COLO668 (cell line): Measurements from ENCODE around the gene ABCD1.
A peak's percentile ranks its signal among the peaks of the same experiment; 100 is the strongest.

Source experiments
- DNase-seq: peaks from one replicate; lab custom pipeline; 2025; ENCODE audit not compliant: unreplicated experiment; lab: John Stamatoyannopoulos, UW

ABCD1 gene

DNA sequence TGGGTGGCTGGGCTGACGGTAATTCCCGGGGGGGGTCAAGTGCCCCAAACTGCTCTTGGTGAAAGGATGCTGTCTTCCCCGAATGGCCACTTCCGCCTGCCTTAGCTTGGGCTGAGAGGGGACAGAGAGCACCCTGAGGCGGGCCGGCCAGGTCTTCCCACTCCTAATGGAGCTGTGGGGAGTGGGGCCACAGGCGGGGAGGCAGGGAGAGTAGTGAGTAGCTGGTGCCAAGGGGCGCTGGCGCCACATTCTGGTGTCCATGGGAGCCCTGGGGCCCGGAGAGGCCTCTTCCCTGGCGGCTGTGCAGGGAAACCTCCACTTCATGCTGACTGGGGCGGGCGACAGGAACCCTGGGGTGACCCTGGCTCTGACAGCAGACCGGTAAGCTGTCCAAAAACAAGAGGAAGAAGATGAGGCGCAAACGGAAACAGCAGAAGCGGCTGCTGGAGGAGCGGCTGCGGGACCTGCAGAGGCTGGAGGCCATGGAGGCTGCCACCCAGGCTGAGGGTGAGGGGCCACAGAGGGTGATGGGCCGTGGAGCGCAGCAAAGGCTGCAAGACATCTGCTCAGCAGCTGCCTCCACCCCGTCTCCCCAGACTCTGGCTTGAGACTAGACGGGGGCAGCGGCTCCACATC lies 58.8 kb downstream of the ABCD1 start:
- DNase-seq = no peak

DNA sequence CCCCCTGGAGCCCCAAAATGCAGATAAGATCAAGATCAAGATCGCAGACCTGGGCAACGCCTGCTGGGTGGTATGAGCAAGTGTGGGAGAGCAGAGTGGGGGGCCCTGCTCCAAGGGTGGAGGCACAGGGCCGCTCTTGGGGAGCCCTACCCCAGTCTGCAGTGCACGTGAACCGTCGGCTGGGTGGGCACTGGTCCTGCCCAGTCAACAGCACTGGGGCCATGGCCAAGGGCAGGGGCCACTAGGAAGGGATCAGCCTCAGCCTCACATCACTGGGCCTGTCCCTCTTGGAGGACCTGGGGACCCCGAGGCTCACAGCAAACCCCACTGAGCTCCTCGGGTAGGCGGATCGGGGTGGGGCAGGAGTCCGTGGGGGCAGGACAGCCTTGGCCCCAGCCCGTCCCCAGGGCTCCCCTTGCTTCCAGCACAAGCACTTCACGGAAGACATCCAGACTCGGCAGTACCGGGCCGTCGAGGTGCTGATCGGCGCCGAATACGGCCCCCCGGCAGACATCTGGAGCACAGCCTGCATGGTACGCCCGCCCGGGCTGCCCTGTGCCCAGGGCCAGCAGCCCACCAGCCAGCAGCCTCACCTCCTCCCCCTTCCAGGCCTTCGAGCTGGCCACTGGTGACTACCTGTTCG lies 59.8 kb downstream of the ABCD1 start:
- DNase-seq = no peak

DNA sequence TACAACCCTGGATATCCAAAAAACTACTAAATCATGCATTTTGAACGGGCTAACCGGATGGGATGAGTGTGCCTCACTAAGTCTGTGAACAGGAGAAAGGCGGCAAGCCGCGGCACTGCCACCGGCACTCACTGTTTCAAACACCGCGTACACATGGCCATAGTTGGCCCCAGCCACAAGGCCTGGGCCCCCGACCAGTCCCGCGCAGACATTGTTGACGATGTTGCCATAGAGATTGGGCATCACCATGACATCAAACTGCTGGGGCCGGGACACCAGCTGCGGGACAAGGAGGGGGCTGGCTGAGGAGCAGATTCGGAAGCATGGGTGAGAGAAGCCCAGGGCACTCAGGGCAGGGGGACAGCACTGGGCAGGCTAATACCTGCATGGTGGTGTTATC lies 62.0 kb downstream of the ABCD1 start:
- no peak for DNase-seq

DNA sequence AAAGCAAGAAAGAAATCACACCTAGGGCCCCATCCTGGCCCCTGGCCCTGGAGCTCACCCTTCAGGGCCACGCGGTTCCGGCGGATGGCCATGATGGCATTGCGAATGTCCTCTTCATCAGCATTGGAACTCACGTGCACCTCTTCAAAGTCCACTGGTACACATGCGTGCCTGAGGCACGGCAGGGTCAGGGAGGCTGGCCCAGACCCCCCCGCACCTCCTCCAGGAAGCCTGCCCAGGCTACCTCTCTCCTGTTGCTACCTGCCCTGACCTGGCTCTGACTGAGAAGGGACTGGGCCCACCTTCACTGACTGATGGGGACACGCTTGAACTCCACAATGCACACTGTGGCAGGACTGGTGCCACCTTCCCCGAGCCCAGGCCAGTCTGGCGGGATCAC lies 65.0 kb downstream of the ABCD1 start:
- DNase-seq = no peak

DNA sequence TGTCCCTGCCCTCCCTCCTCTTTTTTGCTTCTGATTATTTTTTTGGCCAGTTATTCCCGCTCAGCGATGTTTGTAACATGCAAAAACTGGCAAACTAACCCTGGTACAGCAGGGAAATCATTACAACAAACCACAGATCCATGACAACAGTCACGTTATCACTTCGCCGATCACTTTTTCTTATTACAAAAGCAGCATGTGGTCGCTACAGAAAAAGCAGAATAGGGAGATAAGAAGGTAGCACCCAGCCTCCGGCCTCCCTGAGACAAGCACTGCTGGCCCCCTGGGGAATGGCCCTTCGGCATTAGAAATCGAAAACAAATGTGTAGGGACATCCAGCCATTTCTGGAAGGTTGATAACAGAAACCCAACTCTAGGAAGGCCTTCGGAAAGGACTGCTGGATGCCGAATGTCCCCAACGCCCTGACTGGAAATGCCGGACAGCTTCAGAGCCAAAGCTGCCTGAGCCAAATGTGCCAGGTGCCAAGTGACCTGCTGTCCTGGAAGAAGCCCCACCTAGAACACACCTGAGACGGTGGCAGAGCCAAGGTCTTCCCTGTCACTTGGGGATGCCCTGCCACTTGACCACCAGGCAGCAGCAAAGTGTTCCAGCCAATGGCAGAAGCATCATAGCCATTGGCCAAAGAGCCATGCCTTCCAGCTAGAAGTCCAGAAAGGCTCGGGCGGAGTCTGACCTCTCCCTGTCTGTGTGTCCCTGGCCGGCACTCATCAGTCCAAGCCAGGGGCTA lies 66.6 kb downstream of the ABCD1 start:
- DNase-seq = no peak

DNA sequence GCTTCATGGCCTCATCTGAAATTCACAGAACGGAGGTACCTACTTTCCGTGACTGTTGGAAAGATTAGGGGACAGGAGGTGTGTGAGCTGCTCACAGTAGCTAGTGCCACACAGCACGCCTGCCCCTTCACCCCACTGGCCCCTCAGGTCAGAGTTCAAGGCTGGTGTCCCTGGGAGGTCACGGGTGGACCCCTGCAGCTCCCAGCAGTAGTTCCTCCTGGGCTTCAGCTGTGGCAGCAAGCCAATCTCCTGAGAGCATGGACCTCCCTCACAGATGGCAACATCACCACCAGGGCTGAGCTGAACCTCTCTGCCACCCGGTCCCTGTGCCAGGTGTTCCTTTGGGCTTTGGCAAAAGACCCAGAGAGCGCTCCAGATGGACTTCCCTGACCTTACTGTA lies 67.7 kb downstream of the ABCD1 start:
- no peak for DNase-seq

DNA sequence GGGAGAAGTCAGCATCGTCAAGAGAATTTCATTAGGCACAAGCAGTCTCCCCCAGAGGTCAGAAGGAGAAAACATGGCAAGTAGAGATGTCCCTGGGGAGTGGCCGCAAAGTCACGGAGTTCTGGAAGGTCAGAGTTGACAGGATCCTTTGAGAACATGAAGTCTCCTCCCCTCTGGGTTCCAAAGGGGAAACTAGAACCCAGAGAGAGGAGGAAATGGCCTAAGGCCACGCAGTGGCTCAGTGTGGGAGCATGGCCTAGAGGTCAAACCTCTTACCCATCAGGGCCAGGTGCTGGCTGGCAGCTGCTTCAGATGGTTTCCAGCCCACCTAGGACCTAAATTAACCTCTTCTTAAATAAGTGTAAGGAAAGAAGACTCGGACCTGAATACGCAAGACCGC lies 68.6 kb downstream of the ABCD1 start:
- peak; percentile 25 for DNase-seq
